ENCODE results near the gene VCAM1.
"Not testable (repeated sequence)": the region's sequence is repeated elsewhere in the genome, so short reads cannot be mapped to it uniquely, and the experiment has no call there.

VCAM1 gene, protein sequence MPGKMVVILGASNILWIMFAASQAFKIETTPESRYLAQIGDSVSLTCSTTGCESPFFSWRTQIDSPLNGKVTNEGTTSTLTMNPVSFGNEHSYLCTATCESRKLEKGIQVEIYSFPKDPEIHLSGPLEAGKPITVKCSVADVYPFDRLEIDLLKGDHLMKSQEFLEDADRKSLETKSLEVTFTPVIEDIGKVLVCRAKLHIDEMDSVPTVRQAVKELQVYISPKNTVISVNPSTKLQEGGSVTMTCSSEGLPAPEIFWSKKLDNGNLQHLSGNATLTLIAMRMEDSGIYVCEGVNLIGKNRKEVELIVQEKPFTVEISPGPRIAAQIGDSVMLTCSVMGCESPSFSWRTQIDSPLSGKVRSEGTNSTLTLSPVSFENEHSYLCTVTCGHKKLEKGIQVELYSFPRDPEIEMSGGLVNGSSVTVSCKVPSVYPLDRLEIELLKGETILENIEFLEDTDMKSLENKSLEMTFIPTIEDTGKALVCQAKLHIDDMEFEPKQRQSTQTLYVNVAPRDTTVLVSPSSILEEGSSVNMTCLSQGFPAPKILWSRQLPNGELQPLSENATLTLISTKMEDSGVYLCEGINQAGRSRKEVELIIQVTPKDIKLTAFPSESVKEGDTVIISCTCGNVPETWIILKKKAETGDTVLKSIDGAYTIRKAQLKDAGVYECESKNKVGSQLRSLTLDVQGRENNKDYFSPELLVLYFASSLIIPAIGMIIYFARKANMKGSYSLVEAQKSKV
- 0 to 0.12 reads per million in 2 experiments for total RNA-seq

DNA sequence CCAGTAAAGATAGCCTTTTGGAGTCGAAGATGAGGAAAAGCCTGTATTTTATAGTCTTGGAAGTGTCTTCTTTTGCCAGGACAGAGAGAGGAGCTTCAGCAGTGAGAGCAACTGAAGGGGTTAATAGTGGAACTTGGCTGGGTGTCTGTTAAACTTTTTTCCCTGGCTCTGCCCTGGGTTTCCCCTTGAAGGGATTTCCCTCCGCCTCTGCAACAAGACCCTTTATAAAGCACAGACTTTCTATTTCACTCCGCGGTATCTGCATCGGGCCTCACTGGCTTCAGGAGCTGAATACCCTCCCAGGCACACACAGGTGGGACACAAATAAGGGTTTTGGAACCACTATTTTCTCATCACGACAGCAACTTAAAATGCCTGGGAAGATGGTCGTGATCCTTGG lies at the start of gene VCAM1:
TSS of gene VCAM1 (plus strand) at position 253 of the 400 bp plus-strand sequence. CDS start at position 372, 119 bp downstream.
- DNase-seq (ENCODE audit: low read depth): no peak

- no peak for DNase-seq (ENCODE audit: low read depth)
Observed at GRCh38 chr1:100670083-100670482, 49.5 kb upstream of the VCAM1 start.

DNA sequence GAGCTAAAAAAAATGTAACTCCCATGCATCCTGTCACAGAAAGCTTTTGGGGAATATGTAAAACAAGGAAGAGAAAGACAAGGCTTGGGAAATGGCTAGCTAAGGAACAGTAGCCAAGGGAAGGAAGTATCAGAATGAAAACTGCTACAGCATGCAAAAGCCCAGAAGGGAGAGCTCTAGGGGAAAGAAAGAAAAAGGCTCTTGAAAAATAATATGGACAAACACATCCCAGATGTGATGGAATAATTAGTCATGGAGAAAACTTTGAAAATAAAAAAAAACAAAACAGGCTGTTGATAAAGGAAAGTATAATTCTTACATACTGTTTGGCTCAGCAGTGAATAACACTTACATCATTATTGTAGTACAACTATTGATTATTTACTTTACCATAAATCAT lies 47.9 kb upstream of the VCAM1 start:
- DNase-seq (ENCODE audit: low read depth): no peak

GRCh38 chr1:100683448-100684349 lies 35.8 kb upstream of the VCAM1 start:
- DNase-seq (ENCODE audit: low read depth): no peak

DNA sequence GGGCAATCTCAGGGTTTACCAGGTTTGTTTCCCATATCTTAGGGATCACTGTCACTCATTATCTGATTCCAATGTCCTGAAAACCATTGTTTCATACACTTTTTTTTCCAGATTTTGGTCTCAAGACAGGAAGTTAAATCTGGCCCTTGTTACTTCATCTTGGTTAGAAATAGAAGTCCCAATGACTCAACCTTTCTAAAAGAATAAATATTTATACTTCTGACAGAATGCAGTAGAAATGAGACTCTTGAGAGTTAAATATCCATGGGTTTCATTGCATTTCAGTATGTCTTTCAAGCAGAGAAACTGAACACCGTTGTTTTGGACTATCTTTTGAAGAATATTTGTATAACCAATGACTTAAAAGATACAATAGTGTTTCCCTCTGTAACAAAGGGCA lies 19.8 kb upstream of the VCAM1 start:
- DNase-seq (ENCODE audit: low read depth): no peak

DNA sequence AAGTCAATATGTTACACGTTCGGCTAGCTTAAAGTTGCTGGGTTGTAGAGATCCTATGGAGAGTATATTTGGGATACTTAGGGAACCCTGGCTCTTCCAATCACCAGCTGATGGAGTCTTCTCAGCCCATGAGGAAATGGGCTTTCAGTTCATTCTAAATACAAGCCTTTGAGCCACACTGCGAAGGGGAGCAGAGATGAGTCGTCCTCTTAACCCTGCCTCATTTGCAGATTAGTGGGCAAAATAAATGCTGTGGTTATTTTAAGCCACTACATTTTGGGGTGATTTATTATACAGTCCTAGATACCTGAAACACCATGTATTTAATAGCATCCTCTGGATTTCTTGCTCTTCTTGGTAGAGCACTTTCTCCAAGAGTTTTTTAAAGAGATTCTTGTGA lies 19.0 kb upstream of the VCAM1 start:
- no peak for DNase-seq (ENCODE audit: low read depth)

- DNase-seq (ENCODE audit: low read depth): no peak
Observed at GRCh38 chr1:100703052-100703451, 16.5 kb upstream of the VCAM1 start.

DNA sequence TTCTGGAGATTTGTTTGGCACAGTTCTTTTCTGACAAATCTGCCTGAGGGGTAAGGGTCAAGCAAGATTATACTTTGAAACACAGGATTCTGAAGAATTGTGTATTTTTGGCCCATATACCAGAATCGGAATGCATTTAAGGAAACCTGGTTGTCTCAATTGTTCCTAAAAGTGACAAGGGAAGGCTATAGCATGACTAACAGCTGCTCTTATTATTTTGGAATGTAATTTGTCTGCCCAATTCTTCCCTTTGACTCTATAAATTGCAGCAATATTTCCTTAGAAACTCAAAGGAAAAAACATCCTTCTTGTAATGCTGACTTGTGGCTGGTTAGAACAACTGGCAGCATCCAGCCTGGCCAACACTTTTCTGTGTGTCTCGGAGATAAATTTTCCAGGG lies 15.8 kb upstream of the VCAM1 start:
- no peak for DNase-seq (ENCODE audit: low read depth)

GRCh38 chr1:100704473-100704872 lies 15.1 kb upstream of the VCAM1 start:
- no peak for DNase-seq (ENCODE audit: low read depth)

DNA sequence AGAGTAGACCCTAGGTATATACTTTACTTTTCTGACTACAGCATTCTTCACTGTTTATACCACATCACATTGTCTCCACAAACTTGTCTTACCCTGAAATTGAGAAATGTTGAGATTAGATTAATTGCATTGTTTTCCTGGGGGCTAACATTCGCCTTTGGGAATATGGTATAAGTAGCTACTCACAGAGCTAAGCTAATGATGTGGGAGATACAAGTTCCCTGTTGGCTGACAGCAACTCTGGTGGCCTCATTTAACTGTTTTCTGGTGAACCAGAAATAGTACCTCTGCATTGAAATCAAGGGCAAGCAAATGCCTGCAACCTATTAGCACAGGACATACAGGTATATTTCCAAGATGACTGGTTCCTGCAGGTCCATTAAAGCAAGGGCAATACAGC lies 13.2 kb upstream of the VCAM1 start:
- DNase-seq (ENCODE audit: low read depth): no peak

GRCh38 chr1:100706856-100707255 lies 12.7 kb upstream of the VCAM1 start:
- DNase-seq (ENCODE audit: low read depth): no peak

DNA sequence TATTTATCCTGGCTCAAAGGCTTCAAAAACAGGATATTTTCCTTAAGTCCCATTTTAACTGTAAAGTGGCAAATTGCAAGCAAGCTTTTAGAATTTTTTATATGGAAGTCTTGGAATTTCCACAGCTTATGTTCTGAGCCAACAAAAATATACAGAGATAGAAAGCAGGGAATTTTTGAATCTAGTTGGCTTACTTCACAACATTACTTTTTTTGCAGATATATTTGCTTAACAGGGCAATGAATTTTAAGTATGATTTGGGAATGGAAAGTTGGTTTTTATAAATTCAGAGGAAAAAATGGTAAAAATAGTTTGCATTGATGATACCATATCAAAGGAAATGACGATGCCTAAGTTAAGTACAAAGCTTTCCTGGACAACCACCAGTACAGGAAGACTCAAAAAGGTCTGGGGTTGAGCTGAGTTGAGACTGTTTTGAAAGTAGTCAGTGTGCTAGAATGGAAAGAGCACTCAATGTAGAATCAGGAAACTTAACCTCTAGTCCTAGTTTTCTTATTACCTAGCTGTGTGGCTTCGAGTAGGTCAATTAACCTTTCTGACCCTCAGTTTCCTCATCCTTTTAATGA lies 11.0 kb upstream of the VCAM1 start:
- DNase-seq (ENCODE audit: low read depth): no peak

DNA sequence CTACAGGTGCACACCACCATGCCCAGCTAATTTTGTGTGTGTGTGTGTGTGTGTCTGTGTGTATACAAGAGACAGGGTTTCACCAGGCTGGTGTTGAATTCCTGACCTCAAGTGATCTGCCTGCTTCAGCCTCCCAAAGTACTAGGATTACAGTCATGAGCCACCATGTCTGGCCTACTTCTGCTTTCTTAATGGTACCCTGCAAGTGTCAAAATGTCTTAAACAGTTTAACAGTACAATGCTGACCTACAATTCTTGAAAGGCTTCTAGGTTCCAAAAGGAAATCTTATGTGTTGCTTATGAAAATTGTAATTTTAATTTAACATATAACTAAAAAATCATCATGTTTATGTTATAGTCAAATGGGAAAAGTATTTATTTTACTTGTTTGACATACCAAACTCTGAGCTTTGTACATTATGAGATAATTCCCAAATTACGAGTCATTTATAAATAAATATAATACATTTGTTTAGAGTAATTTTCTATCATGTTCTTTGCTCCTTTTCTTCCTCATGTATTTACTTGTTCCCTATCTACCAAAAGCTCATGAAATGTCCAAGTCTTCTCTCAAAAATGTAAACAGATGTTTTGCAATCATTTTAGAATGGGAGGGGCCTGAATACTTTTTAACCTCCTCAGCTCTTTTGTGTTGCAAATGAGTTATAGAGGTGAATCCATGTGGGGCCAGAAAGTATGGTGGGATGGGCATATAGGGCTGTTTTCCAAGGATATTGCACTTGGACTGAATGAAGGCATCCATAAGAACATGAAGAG lies 8.4 kb upstream of the VCAM1 start:
- DNase-seq (ENCODE audit: low read depth): no peak

DNA sequence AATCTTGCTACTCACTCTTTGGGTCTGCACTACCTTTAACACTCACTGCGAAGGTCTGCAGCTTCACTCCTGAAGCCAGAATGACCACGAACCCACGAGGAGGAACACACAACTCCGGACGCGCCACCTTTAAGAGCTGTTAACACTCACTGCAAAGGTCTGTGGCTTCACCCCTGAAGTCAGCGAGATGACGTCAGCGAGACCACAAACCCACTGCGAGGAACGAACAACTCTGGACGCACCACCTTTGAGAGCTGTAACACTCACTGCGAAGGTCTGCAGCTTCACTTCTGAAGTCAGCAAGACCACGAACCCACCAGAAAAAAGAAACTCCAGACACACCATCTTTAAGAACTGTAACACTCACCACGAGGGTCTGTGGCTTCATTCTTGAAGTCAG lies 6.5 kb upstream of the VCAM1 start:
- not testable (repeated sequence) for DNase-seq (ENCODE audit: low read depth)

GRCh38 chr1:100713626-100714025 lies 5.9 kb upstream of the VCAM1 start:
- no peak for DNase-seq (ENCODE audit: low read depth)

DNA sequence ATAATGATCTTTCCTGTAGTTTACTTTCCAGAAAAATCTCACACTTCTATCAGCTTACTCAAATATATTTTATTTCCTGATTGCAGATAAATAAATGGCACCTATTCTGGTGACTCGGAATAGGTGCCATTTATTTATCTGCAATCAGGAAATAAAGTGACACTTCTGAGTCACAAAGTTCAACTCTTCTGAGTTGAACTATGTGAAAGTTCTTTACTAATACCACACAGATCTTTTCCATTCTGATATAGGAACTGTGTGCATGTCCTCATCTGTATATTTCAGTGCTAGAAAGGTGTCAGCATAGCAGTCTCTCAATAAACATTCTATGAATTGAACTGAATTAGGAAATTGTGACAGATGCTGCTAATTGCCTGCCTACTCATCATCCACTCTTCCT lies 4.9 kb upstream of the VCAM1 start:
- no peak for DNase-seq (ENCODE audit: low read depth)

GRCh38 chr1:100717218-100717617 lies 2.3 kb upstream of the VCAM1 start:
- DNase-seq (ENCODE audit: low read depth): no peak

- no peak for DNase-seq (ENCODE audit: low read depth)
Observed at GRCh38 chr1:100718581-100718980, 961 bp upstream of the VCAM1 start.

- no peak for DNase-seq (ENCODE audit: low read depth)
Observed at GRCh38 chr1:100720101-100720500, 559 bp downstream of the VCAM1 start.

- DNase-seq (ENCODE audit: low read depth): no peak
Observed at GRCh38 chr1:100720751-100721150, 1.2 kb downstream of the VCAM1 start.
